Stimulated activated CD4-positive, alpha-beta T cell treated with anti-CD3 and anti-CD28 coated beads, Interleukin-12 subunit alpha, Interleukin-12 subunit beta, amount 100 ng/mL, for 4 hours (primary cell): ENCODE measurements around the gene SNRPA1.
A peak's percentile ranks its signal among the peaks of the same experiment; 100 is the strongest.

Experiments used
- DNase-seq: peaks from one replicate; pipeline ENCODE4 v3.0.0-alpha.2; 2020

The SNRPA1 gene

DNA sequence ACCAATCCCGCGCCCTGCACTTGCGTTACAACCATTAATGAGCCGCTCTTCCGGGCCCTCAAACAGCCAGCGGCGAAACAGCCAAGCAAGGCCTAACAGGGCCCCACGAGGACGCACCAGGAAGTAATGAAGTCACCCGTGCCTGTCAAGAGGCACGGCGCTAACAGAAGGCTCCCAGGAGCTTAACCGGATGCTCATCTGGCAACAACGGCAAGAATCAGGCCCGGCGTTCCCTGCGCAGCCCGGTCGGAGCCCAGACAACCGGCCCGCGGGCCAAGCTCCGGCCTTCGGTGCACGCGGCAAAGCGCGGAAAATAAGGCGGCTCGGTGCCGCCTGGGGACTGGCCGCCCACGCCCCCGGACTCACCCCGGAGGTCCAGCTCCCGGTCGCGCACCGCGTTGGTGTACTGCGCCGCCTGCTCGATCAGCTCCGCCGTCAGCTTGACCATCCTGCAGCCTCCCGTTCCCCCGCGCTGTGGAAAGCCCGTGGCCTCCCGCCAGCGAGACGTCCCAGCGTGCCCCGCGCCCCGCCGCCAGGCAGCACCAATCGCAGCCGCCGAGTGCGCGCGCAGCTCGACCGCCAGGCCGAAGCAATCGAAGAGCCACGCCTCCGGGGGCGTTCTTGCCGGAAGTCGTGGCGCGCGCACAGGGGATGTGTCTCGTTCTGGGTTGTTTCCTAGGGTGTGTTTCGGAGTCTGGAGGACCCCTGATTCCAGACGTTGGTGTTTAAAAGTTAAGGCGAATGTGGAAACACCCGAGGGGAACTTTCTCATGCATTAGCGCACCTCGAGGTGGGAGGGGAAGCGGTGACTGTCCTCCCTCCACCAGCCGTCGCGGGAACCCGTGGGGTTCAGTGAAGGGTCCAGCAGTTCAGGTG, at the start of gene SNRPA1:
Gene SNRPA1 (minus strand): TSS at position 518 of the 876 bp plus-strand sequence. CDS start 70 bp downstream, at position 448.
- DNase-seq: peak; percentile 99

DNA sequence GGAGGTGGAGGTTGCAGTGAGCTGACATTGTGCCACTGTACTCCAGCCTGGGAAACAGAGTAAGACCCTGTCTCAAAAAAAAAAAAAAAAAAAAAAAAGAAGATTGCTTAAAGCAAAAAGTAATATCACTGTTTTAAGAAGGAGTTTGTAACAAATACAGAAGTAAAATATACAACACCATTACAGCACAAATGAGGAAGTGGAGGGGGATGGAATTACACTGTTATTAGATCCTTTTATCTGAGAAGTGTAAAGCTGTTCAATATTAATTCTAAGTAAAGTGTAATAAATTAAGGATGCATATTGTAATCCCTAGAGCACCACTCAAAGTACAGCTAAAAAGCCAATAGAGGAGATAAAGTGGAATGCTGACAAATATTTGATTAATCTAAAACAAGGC, 47.0 kb upstream of the SNRPA1 start:
- DNase-seq: no peak

DNA sequence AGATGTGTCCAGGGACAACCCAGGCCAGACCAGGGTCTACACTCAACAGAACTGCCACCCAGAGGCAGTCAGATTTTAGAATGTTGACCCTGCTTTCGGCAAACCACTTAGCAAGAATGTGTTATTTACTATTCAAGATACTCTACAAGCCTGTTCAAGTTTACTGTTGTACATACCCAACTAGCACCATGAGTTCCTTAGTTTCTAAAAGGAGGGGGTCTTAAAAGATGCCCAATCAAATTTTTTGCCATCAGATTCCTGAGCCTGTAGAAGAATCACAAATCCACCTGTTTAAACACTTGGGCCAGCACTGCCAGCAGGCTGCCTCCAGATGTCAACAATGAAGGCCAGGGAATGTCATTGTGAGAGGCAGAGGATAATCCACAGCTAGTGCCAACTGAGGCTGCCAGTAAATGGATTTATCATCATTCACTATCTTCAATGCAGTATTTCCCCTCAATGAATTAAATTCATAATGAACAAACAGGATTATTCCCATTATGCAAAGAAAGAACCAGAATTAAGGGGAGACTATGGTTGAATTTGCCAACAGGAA, 43.5 kb upstream of the SNRPA1 start:
- DNase-seq: no peak

DNA sequence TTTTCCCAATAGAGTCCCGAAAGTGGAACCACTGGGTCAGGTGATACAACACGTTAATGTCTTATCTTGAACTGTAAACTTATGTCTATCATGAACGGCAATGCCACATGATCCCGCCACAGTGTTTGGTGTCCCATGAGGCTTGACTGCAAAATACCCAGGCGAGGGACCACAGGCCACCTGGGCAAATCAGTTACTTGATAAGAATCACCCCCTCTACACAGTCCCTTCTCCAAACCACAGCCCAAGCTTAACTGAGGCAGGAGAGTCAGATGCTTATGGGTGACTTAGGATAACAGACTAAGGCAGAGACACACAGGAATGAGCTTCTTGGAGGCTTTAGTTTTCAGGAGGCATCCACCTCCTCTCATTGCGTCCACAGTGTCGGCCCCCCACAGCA, 42.9 kb upstream of the SNRPA1 start:
- no peak for DNase-seq

DNA sequence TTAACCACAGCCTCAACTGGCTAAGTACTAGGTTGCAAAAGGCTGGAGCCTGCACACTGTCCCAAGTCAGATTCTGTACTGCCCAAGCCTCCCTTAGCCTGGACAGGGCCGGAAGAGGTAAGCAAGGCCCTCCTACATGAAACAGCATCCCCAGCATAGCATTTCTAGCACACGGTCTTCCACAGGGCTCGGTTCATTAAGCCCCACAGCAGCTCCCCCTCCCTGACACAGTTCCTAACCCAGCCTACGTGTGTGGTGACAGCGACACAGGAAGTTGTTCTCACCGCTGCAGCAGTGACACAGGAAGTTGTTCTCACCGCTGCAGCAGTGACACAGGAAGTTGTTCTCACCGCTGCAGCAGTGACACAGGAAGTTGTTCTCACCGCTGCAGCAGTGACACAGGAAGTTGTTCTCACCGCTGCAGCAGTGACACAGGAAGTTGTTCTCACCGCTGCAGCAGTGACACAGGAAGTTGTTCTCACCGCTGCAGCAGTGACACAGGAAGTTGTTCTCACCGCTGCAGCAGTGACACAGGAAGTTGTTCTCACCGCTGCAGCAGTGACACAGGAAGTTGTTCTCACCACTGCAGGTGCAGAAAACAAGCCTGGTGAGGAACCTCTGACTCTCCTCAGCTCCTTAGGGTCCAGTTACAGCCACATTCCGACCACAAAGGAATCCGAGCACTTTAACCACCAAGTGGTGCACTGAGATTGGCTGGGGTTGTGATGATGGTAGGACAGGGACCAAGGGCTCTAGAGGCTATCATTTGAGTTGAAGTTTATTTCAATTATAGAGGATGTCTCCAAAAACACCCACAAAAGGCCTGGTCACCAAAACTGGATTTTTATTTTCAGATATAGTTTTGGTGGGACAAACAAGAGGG, 39.1 kb upstream of the SNRPA1 start:
- peak; percentile 24 for DNase-seq

DNA sequence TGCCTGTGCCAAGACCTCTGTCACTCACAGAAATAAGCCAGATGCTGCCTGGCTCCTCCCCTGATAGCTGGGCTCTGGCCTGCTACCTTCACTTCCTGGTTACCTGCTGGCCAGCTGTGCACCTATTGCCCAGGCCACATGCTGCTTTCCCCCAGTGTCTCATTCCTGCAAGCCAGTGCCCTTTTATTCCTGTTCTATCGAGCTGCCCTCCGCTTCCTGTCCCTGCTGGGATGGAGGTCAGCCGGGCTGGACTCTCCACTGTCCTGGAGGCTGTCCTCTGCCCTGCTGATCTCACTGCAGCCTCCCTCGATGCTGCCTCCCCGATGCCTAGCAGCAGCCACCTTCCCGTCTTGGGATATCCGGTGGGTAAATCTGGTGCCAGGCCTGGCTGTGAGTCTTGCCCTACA, 37.0 kb upstream of the SNRPA1 start:
- no peak for DNase-seq

DNA sequence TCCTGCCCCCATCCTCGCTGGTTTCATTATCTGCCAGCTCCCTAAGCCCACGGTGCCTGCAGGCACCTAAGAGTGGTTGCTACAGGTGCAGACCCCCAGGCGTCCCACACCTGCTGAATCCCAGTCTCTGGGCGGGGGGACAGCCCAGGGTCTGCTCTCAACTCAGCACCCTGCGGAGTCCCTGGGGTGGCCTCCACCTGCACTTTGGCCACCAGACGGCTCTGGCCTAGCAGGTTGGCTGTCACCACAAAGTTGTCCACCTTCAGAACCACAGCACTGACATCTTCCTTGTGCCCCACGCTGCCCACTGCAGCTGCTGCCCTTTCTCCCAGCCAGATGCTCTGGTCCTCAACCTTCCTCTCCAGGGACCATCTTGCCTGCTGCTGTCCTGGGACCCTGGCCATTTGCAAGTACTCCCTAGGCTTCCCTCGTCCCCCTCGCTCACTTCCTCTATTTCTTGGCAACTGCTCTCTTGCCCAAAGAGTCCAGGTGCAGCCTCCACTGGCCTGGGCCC, 34.9 kb upstream of the SNRPA1 start:
- no peak for DNase-seq

DNA sequence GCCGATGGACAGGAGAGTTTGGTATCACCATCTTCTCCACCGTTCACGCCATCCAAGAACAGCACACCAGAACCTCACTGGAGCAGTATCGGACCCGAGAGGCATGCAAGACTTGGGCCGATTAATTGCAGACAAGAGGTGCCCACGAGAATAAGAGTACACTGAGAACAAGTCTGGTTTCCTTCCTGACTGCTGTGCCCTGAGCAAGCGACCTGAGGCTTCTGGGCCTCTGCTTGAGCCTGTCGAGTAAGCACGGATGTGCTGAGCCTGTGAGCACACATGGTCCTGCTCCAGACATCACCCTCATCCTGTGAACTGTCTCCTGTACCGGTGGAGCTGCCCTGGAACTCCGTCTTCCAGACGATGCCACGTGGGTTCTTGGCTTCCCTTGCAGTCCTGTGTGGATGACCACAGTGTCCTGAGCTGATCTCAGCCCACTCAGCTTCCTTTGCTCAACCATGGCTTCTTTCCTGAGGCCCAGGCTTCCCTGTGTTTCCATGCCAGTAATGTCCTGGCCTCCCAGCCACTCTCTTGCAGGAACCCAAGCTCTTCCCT, 34.3 kb upstream of the SNRPA1 start:
- no peak for DNase-seq

DNA sequence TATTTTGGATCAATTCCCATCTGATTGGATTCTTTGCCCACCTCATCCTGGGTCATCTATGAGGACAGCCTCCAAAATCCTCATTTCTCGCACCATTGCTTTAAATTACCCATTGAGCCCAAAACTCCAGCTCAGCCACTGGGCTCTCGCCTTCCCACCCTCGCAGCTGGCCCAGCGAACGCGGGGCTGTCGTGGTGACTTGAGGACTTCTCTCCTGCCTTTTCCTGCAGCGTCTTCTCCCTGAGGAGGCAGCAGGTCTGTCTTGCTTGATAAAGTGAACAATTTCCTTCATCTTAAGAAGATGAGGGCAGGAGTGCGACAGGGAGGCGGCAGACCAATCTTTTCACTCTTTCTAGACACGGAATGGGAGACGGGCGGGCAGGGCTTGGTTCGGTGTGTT, 33.0 kb upstream of the SNRPA1 start:
- DNase-seq: no peak

DNA sequence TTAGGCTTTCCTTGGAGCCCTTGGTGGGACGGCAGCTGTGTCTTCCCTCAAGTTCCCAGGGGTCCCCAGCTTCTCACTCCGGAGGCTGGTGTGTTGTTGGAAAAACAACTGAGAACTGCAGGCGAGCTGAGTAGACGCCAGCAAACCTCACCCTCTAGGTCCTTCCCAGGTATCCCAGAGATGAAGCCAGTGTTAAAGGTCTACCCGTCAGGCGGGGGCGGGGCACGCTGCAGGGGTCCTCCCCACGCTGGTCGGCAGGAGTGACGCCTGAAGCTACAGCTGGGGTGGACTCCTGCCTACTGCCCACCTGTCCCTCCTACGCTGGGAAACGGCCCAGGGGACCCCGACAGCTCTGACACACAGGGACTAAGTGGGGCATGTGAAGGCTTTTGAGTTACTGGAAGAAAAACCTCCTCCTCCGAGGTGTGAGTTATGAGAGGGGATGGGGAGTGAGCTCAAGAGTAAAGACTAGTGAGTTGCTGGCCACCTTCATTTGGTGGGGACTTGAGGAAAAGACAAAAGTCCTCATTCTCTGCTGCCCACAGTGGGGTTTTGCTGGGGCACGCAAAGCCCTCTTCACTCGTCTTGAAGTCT, 32.2 kb upstream of the SNRPA1 start:
- no peak for DNase-seq

DNA sequence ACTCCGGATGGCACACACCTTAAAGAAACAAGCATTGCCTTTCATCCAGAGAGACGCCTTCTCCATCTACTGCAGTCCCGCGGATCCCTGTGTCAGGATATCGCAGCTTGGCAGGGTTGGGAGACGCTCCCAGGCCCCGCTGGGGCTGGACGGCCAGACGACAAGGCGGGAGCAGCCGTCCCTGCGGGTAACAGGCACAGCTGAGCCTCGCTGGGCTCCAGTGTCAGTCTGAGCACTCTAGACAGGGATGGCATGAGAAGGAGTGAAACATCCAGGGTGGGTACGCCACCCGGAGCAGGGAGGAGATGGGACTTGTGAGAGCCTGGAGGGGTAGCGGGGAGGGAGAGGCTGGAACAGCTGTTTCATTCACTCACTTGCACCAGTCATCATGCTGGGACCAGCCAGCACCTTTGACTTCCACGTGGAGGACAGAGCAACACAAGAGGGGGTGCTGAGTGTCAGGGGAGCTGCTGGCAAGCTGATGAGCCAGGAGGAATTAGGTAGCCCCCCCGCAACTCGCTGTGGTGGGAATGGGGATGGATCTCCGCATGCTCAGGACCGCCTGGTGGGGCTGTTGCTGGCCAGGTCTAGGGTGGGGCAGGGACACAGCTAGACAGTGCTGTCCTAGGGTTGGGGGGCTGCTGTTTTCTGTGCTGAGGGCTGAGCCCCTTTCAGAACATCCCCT, 31.6 kb upstream of the SNRPA1 start:
- no peak for DNase-seq

DNA sequence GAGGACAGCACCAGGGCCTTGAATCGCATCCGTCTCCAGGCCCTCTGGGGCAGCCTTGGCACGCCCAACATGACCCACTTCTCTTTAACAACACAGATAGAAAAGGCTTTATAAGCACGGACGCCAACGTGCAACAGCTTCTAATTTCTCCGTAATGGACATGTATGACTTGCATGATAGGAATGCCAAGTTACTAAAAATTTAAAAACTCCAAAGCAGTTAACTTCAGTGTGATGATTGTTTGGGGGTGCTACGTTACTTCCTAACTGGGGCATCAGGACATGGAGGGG, 30.9 kb upstream of the SNRPA1 start:
- no peak for DNase-seq

DNA sequence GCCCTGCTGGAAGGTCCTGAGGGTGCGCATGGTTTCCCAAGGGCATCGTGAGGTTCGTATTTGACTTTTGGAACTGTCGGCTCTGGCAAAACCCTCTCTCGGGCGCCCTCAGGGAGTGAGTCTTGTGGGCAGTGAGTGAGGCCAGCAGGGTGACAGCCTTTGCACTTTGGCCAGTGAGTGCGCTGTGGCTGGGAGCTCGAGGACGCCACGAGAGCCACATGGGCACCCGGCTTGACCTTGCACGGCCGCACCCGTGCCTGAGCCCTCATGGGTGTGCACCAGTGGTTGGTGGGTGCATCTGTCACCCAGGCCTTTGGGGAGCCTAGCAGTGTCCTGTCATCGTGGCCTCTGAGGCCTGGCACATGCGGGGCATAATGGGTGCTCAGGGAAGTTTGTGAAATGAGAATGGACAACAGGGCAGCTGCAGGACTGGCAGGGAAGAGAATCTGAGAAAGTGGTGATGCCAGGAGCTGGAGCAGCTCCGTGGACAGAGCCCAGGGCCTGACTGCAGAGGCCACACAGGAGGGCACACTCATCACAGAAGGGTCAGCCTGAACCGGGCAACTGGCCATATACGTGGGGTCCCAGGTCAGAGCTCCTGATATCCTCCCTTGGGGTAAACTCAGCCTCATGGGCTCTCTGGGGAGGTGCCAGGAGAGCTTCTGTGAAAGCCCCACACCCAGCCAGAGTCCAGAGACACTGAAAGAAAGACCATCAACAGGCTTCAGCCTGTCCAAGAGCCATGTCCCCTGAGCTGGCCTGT, 30.4 kb upstream of the SNRPA1 start:
- DNase-seq: no peak

DNA sequence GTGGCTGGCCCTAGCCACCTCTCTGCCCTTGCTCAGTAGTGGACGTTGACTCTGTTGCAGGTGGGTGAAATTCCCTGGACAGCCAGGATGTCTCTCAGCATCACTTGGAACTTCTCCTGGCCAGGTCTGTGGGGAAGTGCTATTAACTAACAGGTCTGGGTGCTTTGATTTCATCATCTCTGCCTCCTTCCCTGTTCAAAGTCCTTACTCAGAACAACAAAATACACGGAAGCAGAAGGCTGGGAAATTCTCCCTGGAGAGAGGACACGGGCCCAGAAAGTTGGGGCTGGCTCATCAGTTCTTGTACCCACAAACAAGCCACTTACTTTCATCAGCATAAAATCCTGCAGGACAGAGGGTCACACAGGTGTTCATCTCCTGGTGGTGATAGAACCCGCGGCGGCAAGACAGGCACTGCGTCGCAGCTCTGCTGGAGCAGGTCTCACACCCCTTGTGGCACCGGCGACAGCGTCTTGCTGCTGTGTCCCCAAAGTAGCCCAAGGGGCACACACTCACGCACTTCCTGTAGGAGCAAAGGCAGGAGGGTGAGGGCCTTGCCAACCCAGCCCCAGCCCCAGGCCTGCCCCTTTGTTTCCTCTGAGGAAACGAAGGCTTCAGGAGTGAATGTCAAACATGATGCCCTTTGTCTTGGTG, 29.6 kb upstream of the SNRPA1 start:
- DNase-seq: no peak

DNA sequence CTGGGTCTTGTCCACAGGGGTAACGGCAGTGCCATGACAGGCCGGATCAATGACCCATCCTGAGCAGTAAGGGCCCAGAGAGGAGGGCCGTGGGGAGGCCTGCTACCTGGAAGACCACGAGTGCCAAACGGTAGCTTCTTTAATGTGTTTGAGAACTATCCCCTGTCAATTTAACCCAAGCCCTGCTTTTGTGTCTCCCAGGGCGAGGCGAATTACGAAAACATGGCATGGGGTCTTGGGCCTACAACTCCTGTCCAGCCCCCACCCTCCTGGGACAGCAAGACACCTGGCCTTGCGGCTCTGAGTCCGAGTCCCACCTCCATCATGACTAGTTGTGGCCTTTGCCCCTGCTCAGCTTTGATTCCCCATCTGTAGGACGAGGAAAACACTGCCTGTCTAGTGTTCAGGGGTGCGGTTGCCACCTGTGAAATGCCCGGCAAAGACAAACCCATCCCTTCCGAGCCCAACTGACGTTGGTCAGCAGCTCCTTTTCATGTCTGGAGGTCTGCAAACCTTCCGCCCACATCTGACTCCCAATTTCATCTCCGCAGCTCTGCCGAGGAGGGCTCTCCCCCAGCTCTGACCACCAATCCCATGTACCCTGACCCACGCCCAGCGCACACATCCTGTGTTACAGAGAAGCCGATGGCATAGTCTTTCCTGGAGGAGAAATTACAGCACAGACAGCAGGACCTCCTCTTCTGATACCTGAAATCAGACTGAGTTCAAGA, 28.9 kb upstream of the SNRPA1 start:
- no peak for DNase-seq

DNA sequence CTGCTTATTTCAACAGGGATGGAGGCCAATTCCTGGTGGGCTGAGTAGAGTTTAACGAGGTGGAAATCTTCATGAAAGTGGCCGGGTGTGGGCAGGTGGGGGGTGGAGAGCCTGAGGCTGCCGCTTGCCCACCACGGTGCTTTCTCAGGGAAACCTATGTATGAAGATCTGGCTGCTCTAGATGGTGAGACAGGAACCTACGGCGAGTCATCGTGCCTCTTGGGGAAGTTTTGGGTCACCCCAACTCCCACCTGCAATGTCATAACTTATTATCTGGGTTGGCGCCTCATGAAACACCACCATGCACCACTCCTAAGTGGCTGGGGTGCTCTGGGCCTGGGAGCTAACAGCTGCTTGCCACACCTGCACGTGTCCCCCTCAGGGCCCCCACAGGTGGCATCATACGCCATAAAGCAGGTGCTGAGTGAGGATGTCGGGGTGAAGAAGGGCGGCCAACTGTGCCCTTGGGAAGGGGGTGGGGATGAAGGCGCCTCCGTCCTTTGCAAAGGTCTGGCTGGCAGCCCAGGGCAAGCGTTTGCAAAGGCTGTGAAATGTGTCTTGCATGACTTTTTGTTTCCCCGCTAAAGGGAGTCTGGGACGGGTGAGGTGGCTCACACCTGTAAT, 27.9 kb upstream of the SNRPA1 start:
- DNase-seq: no peak

DNA sequence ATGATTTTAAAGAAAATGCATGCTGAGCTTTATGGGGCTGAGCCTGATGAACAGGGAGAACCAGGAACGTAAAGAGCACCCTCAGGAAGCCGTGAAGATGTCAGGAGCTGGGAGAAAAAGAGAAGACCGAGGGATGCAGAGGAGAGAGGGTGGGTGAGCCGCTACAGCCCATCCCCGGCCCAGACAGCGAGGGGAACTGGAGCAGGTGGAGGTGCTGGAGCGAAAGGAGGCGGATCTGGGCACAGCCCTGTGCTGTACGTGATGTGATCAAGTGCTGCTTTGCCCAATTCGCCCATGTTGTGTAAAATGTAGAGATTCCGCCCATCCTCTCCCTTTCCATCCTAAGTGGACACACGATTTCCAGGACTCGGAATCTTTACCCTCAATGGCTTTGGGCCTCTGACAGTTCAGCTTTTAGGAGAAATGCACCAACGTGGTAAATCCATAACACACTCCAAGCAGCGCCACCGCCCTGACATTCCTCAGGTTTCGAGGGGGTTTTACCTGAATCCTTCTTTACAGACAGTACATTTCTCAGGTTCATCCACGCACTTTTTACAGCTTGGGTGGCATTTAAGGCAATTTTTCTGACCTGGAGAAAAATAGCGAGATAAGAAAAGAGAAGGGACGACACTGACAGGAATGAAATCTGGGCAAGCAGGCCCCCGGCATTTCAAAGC, 27.1 kb upstream of the SNRPA1 start:
- DNase-seq: no peak

DNA sequence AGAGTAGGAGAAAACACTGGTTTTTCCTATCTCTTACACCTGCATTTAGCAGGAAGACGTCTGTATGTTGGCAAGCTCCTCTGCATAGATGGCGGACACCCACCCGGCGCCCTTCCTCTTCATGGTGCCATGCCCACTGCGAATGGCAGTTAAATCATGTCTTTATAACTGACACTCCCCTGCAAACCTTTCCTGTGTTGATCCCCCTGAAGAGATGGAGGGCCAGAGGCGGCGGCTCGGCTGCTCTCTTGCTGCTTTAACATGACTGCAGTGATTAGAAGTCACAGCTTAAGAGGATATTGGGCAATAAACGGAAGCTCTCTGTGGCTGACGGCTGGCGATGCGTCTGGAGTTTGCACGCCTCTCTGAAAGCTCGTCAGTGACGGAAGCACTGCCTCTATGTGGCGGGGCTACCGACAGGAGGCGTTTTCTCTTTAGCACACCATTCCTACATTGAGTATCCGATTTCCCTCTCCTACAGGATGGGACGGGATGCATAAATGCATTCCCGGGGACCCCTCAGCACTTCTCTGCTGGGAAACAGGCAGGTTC, 25.5 kb upstream of the SNRPA1 start:
- DNase-seq: peak; percentile 38

DNA sequence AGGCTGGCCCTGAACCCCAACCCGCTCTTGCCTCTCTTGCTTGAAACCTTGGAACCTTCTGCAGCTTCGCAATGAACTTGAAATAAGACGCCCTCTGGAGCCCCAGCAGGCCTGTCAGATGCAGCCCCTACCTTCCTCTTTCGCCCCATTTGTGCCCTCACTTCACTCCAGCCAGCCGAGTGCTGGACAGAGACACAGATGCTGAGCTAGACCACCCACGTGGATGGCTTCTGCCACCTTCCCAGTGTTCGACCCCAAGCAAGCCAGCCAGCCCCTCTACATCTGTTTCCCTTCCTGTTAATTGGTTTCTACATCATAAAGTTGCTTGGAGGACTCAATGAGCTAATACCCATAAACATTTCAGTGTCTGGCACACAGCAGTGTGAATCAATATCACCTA, 23.8 kb upstream of the SNRPA1 start:
- no peak for DNase-seq
